Daoy (cell line): ENCODE results near the gene PIEZO2. TPM values are rescaled to one million over a fixed set of nuclear protein-coding genes. Genes with fewer than 3 reads are reported as not detected.
"Not testable (repeated sequence)": the region's sequence is repeated elsewhere in the genome, so short reads cannot be mapped to it uniquely, and the experiment has no call there.

Source experiments
- DNase-seq: peaks from one replicate; pipeline ENCODE4 v3.0.0-alpha.2; 2015; ENCODE audit warnings: low read depth
- total RNA-seq: library from RNA; depleted of rRNA; stranded (reverse); fragments of >200 nt; shearing (Covaris generic); gene quantifications from 2 replicates; pipeline ENCODE4 v1.2.3, GENCODE V29; 2014

PIEZO2 gene
- total RNA-seq, 1 experiment from 2014 or later: 2.2 TPM

GRCh38 chr18:10928011-10928771 is 221.2 kb downstream of the PIEZO2 start:
- peak; percentile 19 for DNase-seq

DNA sequence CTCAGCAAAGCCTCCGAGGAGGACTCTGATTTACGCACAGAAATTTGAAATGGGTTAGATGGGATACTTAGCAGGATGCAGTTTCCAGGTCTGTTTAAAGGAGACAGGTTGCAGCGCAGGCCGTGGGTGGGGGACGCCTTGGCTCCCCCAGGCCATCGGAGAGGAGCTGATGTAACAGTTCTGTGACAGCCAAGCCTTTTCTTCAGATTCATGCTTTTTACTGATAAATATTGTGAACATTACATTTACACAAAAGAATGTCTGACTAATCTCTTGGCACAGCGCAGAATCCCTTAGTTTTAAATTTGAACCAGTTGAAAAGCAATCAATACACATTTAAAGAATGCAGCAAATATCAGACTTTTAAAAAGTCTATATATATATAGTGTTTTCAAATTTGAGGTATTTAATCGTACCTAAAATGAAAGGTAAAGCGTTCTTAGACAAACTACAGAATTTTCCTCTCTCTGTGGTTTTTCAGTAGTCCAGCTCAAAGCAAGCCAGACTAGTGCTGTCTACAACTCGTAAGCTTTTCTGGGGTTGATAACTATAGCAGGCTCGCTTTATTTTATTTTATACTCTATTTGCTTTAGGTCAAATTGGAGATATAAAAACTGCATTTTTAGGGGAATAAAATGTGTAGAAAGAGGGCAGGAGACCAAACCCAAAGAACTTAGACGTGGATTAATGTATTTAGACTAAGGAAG is 221.9 kb downstream of the PIEZO2 start:
- DNase-seq: peak; percentile 65

GRCh38 chr18:10926621-10927161 is 222.7 kb downstream of the PIEZO2 start:
- DNase-seq: peak; percentile 79

DNA sequence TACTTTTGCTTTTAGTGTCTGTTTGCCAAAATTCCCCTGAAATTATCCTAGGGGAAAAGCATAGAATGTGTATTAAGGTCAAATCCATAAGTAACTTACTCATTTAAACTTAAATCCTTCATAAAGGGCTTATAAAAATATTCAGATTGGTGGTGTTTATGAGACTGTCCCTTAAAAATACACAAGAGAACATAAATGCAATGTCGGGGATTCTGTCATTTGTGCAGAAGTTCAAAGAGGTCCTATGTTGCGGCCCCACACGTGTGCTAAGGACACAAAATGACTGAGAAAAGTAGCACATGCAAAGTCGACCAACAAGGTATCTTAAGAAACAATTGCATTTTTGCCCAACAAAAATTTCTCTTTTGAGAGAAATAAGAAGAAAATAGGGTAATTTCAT is 225.1 kb downstream of the PIEZO2 start:
- DNase-seq: no peak

GRCh38 chr18:10923551-10924070 is 225.8 kb downstream of the PIEZO2 start:
- no peak for DNase-seq

- DNase-seq: no peak
Observed at GRCh38 chr18:10923141-10923540, 226.2 kb downstream of the PIEZO2 start.

DNA sequence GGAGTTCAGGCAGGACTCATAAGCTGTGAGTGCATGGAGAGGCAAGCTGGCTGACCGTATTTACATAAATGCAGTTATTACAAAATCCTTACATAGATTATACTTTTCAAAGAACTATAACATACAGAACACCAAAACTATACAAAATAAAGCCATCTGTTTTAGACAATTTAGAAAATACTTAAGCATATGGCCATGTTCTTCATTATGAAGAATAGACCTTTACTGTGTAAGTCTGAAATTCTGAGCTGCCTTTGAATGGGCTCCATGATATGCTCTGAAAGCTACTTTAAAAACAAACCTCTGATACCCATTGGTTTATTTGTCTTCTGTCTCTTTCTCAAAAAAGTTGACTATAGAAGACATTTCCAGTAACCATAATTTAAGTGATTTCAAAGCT is 226.7 kb downstream of the PIEZO2 start:
- DNase-seq: not testable (repeated sequence)

GRCh38 chr18:10920309-10920708 is 229.1 kb downstream of the PIEZO2 start:
- not testable (repeated sequence) for DNase-seq

- no peak for DNase-seq
Observed at GRCh38 chr18:10919851-10920250, 229.5 kb downstream of the PIEZO2 start.

DNA sequence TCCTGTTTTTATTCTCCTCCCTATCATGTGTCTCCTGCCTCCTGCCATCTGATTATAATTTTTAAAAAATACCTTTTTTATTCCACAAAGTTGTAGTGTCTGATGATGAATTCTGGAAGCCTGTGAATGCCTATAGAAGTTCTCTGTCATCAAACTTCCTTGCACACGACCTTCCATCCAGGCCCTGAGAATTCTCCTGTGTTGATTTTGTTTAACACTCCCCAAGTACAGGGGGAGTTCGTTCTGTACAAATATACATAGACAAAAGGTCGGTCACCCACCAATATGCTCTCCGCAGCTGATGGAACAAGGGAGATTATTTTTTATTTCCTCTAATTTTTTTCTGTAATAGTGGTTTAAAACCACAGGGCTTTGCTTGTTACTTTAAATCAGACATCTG is 232.5 kb downstream of the PIEZO2 start:
- DNase-seq: no peak

DNA sequence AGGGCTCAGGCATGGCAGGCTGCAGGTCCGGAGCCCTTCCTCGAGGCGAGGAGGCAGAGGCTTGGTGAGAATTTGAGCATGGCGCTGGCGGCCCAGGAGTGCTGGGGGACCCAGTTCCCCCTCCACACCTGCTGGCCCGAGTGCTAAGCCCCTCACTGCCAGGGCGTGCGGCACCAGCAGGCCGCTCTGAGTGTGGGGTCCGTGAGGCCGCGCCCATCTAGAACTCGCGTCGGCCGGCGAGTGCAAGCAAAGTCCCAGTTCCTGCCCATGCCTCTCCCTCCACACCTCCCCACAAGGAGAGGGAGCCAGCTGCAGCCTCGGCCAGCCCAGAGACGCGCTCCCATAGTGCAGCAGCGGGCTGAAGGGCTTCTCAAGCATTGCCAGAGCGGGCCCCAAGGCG is 233.0 kb downstream of the PIEZO2 start:
- no peak for DNase-seq

DNA sequence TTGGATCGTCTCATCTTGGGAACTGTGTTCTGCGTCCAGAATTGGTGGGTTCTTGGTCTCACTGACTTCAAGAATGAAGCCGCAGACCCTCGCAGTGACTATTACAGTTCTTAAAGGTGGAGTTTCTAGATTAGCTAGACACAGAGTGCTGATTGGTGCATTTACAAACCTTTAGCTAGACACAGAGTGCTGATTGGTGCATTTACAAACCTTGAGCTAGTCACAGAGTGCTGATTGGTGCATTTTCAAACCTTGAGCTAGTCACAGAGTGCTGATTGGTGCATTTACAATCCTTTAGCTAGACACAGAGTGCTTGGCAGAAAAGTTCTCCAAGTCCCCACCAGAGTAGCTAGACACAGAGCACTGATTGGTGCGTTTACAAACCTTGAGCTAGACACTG is 233.6 kb downstream of the PIEZO2 start:
- not testable (repeated sequence) for DNase-seq

- not testable (repeated sequence) for DNase-seq
Observed at GRCh38 chr18:10914610-10915009, 234.8 kb downstream of the PIEZO2 start.

DNA sequence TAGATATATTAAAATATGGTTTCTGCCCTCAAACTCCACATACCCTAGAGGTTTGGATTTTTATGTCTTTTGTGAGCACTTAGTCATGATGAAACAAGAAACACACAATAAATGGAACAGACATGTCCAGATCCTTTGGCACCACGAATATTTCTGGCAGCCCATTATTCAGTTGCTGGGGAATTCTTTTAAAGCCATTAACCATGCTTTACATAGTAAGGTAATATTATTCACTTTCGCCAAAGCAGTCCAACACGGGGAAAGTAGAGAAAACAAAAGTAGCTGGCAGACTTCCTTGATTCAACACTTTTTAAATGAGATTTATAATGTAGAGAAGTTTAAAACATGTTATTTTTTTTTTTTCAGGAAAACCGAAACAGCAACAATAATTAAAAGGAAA is 235.4 kb downstream of the PIEZO2 start:
- DNase-seq: no peak

- peak; percentile 55 for DNase-seq
Observed at GRCh38 chr18:10912790-10913545, 236.4 kb downstream of the PIEZO2 start.

GRCh38 chr18:10909724-10910123 is 239.6 kb downstream of the PIEZO2 start:
- no peak for DNase-seq

DNA sequence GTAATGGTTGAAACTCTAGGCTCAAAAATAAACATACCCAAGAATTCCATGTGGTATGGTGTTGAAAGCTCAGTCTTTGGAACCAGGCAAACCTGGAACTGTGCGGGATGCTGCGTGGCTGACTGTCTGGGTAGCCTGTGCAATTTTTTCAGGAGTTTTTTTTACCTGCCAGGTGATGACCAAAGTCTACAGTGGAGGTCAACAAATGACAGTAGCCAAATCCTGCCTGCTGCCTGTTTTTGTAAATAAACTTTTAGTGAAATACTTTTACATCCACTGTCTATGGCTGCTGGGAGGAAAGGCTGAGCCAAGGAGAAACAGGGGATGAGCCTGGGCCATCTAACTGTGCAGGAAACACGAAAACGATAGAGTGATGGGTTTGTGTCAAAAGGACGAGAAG is 240.6 kb downstream of the PIEZO2 start:
- DNase-seq: no peak

DNA sequence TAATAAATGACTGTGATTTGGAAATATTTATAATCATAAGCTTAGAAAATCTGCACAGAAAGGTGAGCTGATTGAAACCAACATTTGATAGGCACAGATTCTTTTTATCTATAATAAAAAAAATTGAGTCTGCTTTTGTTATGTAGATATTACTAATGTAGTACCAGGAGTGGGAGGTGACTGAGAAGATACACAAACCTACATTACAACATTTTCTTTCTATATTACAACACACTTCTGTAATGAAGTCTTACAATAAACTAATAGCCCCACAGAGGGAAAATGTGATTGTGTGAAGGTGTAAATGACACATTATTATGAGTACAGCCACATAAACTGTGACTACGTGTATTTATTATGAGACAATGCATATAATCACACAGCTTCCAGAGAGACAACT is 241.6 kb downstream of the PIEZO2 start:
- DNase-seq: no peak

- no peak for DNase-seq
Observed at GRCh38 chr18:10901329-10901728, 248.0 kb downstream of the PIEZO2 start.

GRCh38 chr18:10900435-10900834 is 248.9 kb downstream of the PIEZO2 start:
- no peak for DNase-seq

DNA sequence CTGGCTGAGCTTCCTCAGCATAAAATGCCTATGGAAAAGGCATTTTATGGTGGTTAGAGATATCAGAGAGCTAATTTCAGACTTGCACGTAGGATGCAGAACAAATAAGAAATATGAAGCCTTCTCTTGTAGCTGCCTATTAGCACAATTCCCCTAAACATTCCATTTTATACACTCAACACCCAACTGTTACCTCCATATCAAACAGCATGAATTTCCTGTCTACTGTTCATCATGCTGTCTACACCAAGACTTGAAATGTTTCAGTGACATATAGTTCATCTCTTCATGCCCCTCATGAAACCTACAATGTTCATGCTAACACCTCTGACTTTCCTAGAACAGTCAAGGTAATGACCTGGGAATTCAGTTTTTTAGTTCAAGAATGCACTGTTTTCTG is 249.9 kb downstream of the PIEZO2 start:
- no peak for DNase-seq

DNA sequence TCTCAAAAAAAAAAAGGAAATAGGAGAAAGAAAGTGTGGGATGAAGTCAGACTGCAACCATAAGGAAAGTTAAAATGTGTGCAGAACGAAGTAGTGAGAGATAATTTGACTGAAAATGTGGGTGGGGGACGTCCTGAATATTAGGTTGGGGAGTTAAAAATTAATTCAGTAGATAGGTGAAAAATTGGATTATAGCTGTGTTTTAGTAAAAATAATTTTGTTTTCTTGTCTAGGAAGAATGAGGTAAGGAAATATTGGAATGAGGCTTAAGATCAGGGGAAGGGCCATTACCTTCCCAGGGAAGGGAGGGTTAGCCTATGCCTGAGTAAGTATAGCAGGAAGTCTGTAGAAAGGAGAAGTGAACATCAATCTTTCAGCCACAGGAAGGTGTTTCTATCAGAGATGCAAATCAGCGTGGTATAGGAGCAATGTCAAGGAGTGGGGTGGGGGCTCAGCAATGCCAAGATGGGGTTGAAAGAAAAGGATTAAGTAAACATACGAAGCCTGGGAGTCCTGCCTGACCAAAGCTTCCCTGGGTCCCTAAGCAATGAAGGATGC is 250.9 kb downstream of the PIEZO2 start:
- no peak for DNase-seq
